Activated CD4-positive, alpha-beta memory T cell treated with anti-CD3 and anti-CD28 coated beads for 36 hours (primary cell): ENCODE data around the gene PAEP. TPM values are rescaled to one million over a fixed set of nuclear protein-coding genes. Genes with fewer than 3 reads are reported as not detected.
A peak's percentile ranks its signal among the peaks of the same experiment; 100 is the strongest.
"Not testable (repeated sequence)": the region's sequence is repeated elsewhere in the genome, so short reads cannot be mapped to it uniquely, and the experiment has no call there.

Experiments
- CTCF ChIA-PET: fragments of 350-600 bp; sonication (Branson Sonifier 250); formaldehyde crosslinking; loops from one replicate; lab custom pipeline; 2021; ENCODE audit warnings: antibody characterized with exemption, inconsistent platforms; lab: Charles Lee
- POLR2A ChIA-PET: fragments of 350-600 bp; sonication (Branson Sonifier 250); formaldehyde crosslinking; loops from one replicate; lab custom pipeline; 2021; ENCODE audit warnings: antibody characterized with exemption; lab: Charles Lee
- DNase-seq: peaks from one replicate; pipeline ENCODE4 v3.0.0-alpha.2; 2020
- H3K27ac Mint-ChIP-seq: one replicate; pipeline ENCODE4 v1.8.0; 2021; ENCODE audit warnings: mixed read lengths
- H3K27me3 Mint-ChIP-seq: one replicate; pipeline ENCODE4 v1.8.0; 2021; ENCODE audit warnings: mixed read lengths
- H3K36me3 Mint-ChIP-seq: one replicate; pipeline ENCODE4 v1.8.0; 2021; ENCODE audit warnings: mixed read lengths
- H3K4me1 Mint-ChIP-seq: one replicate; pipeline ENCODE4 v1.8.0; 2021; ENCODE audit warnings: low read depth, mixed read lengths
- H3K4me3 Mint-ChIP-seq: one replicate; pipeline ENCODE4 v1.8.0; 2021; ENCODE audit warnings: mild to moderate bottlenecking, mixed read lengths
- H3K9me3 Mint-ChIP-seq: one replicate; pipeline ENCODE4 v1.8.0; 2021; ENCODE audit warnings: mixed read lengths
- intact Hi-C: fragments of 100-400 bp; cut with micrococcal nuclease; formaldehyde crosslinking; loops from one replicate; pipeline ENCODE4 v1.15.1; 2023
- total RNA-seq, 2 experiments: library from RNA; stranded (reverse); gene quantifications; one replicate each; pipeline ENCODE4 v1.2.3, GENCODE V29; 2021

Gene PAEP
- total RNA-seq, 2 experiments from 2014 or later: not detected

- Mint-ChIP-seq H3K4me1 (no peaks in the 10 kb centered on the region), H3K27me3 (peaks cover 1% of the 10 kb centered on the region), H3K4me3 (no peak within 1 kb of the TSS), H3K27ac (no peak within 1 kb of the TSS), H3K36me3 (no peaks in the 10 kb centered on the region), H3K9me3 (no peaks in the 10 kb centered on the region)
- intact Hi-C loops: no loop called here
- POLR2A ChIA-PET: no interaction called here
- no peak for DNase-seq
- CTCF ChIA-PET: no interaction called here
These were observed 40.5 kb upstream of the PAEP start, which contains the start of gene LCN1 for GRCh38 chr9:135520916-135521607. Gene LCN1, plus strand, starts transcription at chr9:135521440. Its CDS starts 58 bp downstream, at chr9:135521498.

DNA sequence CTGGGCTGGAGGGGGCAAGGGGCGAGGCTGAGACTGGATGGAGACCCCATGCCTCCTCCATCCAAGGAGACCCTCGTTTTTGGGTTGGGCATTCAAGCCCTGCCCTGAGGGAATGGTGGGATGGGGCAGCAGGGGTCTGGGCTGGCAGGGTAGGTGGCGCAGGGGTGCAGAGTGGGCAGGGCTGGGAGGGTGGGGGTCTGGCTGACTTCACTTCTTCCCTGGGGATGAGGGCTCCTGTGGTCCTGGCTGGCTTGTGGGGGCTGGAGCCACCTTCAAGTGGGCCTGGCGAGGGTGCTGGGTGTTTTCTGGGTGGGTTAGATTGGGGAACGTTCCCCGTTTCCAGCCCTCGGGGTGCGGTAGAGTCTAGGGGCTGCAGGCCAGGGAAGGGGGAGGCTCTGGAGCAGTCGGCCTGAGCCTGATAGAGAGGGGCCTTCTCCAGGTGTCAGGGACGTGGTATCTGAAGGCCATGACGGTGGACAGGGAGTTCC lies 39.9 kb upstream of the PAEP start:
- Mint-ChIP-seq H3K4me3 (no peak overlapping the region), H3K36me3 (no peaks in the 10 kb centered on the region), H3K27ac (no peak overlapping the region), H3K9me3 (no peaks in the 10 kb centered on the region), H3K27me3 (peaks cover 1% of the 10 kb centered on the region), H3K4me1 (no peaks in the 10 kb centered on the region)
- ChIA-PET POLR2A (no interaction called here), CTCF (no interaction called here)
- intact Hi-C loops: no loop called here
- DNase-seq: no peak

GRCh38 chr9:135522137-135522877 lies 39.2 kb upstream of the PAEP start:
- Mint-ChIP-seq H3K27me3 (peaks cover 1% of the 10 kb centered on the region), H3K4me3 (no peak overlapping the region), H3K36me3 (no peaks in the 10 kb centered on the region), H3K9me3 (no peaks in the 10 kb centered on the region), H3K4me1 (no peaks in the 10 kb centered on the region), H3K27ac (no peak overlapping the region)
- ChIA-PET POLR2A (no interaction called here), CTCF (no interaction called here)
- intact Hi-C loops: no loop called here
- no peak for DNase-seq

DNA sequence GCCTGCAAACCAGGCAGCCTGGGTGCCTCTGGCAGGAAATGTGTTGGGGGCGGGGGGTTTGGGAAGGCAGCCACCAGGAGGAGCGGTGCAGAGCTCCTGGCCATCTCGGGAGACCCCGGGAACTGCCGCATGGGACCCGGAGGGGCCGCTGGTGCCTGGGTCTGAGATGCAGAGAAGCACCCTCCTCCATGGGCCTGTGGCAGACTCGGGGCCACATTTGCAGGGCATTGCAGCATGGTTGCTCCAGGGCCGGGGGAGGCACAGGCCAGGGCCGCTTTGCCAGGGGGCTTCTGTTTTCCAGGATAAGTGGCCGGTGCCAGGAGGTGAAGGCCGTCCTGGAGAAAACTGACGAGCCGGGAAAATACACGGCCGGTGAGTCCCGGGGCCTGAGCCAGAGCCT lies 38.6 kb upstream of the PAEP start:
- Mint-ChIP-seq H3K9me3 (no peaks in the 10 kb centered on the region), H3K4me1 (no peaks in the 10 kb centered on the region), H3K36me3 (no peaks in the 10 kb centered on the region), H3K4me3 (no peak overlapping the region), H3K27me3 (no peaks in the 10 kb centered on the region), H3K27ac (no peak overlapping the region)
- intact Hi-C loops: no loop called here
- ChIA-PET POLR2A (no interaction called here), CTCF (no interaction called here)
- no peak for DNase-seq

DNA sequence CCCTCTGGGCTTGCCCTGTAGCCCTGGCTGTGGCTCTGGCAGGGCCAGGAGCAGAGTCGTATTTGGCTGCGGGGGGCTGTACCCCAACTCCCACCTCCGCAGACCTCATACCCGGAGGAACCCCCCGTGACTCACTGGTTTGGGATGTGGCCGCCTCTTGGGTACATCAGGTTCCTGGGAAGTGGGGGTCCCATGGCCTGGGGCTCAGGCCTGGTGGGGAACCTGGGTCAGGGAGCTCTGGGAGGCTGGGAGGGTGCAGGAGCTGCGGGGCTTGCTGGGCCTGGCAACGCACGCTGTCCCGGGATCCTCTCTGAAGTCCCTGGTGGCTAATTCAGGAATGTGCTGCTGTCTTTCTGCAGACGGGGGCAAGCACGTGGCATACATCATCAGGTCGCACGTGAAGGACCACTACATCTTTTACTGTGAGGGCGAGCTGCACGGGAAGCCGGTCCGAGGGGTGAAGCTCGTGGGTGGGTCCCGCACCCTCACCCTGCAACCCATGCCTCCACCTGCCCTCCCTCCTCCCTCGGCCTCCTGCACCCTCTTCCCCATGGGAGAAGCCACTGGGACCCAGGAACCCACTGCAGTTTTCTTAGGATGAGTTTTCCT lies 37.9 kb upstream of the PAEP start:
- POLR2A ChIA-PET: no interaction called here
- intact Hi-C loops: no loop called here

DNA sequence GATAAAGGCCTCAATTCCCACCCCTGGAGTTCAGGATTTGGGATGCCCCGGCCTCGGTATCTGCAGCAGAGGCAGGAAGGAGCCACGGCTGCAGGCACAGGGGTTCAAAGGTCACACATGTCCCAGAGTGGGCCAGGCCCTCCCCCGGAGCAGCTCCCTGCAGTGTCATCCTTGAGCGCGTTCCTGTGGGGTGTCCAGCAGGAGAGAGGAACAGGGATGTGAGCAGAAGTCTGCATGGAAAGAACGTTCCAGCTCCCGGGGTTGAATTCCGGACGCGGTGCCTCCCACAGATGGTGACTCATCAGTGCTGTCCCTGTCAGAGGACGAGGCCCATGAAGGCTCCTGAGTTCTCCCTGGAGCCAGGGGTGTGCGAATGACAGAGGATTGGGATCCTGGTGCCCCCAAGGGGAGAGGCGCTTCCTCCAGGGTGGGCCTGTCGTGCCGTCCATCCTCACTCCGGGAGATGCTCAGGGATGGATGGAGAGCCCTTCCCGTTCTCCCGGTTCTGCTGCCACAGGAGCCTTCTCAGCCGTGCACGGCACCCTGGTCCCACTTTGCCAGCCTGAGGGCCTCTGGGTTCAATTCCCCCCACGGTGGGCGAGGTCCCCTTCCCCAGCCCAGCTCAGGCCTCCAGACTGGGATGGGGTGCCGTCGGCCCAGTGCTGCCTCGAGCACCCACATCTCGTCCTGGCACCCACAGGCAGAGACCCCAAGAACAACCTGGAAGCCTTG lies 37.3 kb upstream of the PAEP start:
- POLR2A ChIA-PET: no interaction called here
- DNase-seq: no peak
- Mint-ChIP-seq H3K4me3 (no peak overlapping the region), H3K4me1 (no peaks in the 10 kb centered on the region), H3K9me3 (no peaks in the 10 kb centered on the region), H3K27ac (no peak overlapping the region), H3K36me3 (no peaks in the 10 kb centered on the region), H3K27me3 (no peaks in the 10 kb centered on the region)
- intact Hi-C loops: no loop called here
- CTCF ChIA-PET: interaction anchor here (1.1 kb wide), 1 partner anchor 19 kb away, joined by 4 read pairs; no protein-coding TSS in a partner anchor

More for the DNA sequence above, 37.9 kb upstream of the PAEP start:
- H3K4me1 Mint-ChIP-seq: no peaks in the 10 kb centered on the region
- H3K9me3 Mint-ChIP-seq: no peaks in the 10 kb centered on the region
- H3K4me3 Mint-ChIP-seq: no peak overlapping the region
- no peaks in the 10 kb centered on the region for H3K27me3 Mint-ChIP-seq
- H3K27ac Mint-ChIP-seq: no peak overlapping the region
- no peaks in the 10 kb centered on the region for H3K36me3 Mint-ChIP-seq
- peak; percentile 5 for DNase-seq
- CTCF ChIA-PET: no interaction called here

DNA sequence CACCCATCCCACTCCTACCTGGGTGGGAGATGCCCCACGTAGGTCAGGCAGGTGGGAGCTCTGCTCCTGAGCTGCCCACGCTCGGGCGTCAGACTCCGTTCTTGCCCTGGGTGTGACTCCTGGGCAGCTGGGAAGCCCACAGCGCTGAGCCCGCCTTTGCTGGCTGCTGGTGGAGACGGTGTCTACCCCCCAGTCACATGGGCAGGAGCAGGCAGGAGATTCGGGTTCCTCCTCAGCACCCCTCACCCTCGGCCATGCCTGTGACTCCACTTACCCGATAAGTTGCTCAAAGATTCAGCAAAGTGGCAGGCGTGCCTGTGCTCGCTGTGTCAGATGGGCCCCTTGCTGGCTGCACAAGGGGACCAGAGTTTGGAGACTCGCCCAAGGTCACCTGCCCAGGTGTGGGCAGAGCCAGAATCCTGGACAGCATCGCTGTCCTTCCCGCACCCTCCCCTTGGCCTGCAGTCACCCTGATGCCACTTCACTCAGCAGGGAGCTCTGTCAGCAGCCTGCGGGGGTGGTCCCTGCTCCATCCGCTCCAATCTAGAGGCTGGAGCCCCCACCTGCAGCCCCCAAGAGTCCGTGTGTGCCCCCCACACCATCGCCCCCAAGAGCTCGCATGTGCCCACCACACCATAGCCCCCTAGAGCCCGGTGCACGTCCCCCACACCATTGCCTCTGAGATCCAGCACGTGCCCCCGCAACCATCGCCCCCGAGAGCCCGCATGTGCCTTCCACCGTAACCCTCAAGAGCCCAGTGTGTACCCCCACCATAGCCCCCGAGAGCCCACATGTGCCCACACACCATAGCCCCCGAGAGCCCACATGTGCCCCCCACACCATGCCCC lies 36.1 kb upstream of the PAEP start:
- CTCF ChIA-PET: interaction anchor here (1.1 kb wide), 1 partner anchor 20 kb away, joined by 4 read pairs; no protein-coding TSS in a partner anchor
- DNase-seq: no peak
- no peaks in the 10 kb centered on the region for H3K9me3 Mint-ChIP-seq
- POLR2A ChIA-PET: no interaction called here
- intact Hi-C loops: no loop called here
- H3K27ac Mint-ChIP-seq: no peak overlapping the region
- no peaks in the 10 kb centered on the region for H3K4me1 Mint-ChIP-seq
- no peaks in the 10 kb centered on the region for H3K27me3 Mint-ChIP-seq
- H3K36me3 Mint-ChIP-seq: no peaks in the 10 kb centered on the region
- H3K4me3 Mint-ChIP-seq: no peak overlapping the region

- Mint-ChIP-seq H3K27ac (no peak overlapping the region), H3K27me3 (peaks cover 2% of the 10 kb centered on the region), H3K9me3 (no peaks in the 10 kb centered on the region), H3K4me3 (no peak overlapping the region), H3K4me1 (no peaks in the 10 kb centered on the region), H3K36me3 (no peaks in the 10 kb centered on the region)
- POLR2A ChIA-PET: no interaction called here
- DNase-seq: peak; percentile 4
- intact Hi-C loops: no loop called here
- CTCF ChIA-PET: no interaction called here
These were observed 35.3 kb upstream of the PAEP start for GRCh38 chr9:135526089-135526729.

DNA sequence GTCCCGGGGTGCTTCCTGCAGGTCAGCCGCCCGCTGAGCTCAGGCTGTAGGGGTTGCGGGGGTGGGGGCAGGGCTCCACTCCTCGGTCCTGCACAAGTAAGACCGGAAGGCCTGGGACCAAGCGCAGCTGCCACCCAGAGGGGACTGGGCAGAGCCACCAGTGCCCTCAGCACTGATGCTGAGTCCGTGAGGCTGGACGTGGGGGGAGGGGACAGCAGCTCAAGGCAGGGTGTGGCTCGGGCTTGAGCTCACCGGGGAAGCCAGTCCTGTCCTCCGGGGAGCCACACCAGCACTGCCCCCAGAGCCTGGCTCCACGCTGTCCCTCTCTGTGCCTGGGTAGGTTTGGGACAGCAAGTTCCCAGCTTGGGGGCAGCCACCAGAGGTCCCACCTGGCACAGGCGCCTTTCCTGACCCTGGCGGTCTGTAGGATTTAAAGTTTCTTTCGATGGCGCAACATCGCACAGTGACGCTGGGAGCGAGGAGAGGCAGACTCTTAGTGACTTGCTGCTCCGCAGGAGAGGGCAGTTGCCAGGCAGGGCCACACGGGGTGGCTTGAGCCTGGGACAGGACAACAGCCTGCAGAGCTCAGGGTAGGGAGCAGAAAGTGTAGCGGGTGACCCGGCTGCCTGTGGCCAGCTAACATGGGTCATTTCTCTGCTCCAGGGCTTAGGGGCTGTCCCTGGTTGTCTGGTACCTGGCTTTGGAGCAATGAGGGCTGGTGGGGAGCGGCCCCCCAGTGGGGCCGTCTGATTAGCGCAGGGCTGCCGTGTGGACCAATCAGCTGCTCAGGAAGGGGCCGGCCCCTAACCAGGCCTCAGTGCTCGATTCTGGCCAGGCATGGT lies 34.6 kb upstream of the PAEP start:
- Mint-ChIP-seq H3K4me1 (no peaks in the 10 kb centered on the region), H3K4me3 (no peak overlapping the region), H3K9me3 (no peaks in the 10 kb centered on the region), H3K27me3 (peaks cover 2% of the 10 kb centered on the region), H3K36me3 (no peaks in the 10 kb centered on the region), H3K27ac (no peak overlapping the region)
- DNase-seq: peak; percentile 6
- ChIA-PET POLR2A (no interaction called here), CTCF (no interaction called here)
- intact Hi-C loops: no loop called here

DNA sequence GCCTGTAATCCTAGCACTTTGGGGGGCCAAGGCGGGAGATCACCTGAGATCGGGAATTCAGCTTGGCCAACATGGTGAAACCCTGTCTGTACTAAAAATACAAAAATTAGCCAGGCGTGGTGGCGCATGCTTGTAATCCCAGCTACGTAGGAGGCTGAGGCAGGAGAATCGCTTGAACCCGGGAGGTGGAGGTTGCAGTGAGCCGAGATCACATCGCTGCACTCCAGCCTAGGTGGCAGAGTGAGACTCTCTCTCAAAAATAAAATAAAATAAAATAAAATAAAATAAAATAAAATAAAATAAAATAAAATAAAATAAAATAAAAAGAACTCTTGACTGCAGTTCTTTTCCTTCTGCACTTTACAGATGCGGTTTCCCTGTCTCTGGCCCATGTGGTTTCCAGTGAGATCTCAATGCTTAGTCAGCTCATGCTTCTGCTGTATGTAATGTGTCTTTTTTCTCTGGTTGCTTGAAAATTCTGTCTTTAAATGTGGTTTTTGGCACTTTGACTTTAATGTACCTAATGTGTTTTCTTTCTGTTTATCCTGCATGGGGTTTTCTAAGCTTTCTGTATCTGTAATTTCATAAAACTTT lies 32.6 kb upstream of the PAEP start:
- CTCF ChIA-PET: not testable (repeated sequence)

More for the DNA sequence above, 32.6 kb upstream of the PAEP start:
- H3K27ac Mint-ChIP-seq, H3K9me3 Mint-ChIP-seq, H3K4me1 Mint-ChIP-seq, H3K4me3 Mint-ChIP-seq, POLR2A ChIA-PET, H3K27me3 Mint-ChIP-seq, intact Hi-C loops, H3K36me3 Mint-ChIP-seq: not testable (repeated sequence)
- DNase-seq: peak; percentile 8
